H1 (cell line): Measurements from ENCODE around the gene KCTD4. TPM values are rescaled to one million over a fixed set of nuclear protein-coding genes. Genes with fewer than 3 reads are reported as not detected.

Experiments used
- CTCF ChIA-PET: fragments of 300-600 bp; sonication (Branson Sonifier 250); formaldehyde crosslinking; loops from one replicate; lab custom pipeline; 2021; ENCODE audit not compliant: partially characterized antibody; lab: Charles Lee
- POLR2A ChIA-PET: fragments of 300-600 bp; sonication (Branson Sonifier 250); formaldehyde crosslinking; loops from one replicate; lab custom pipeline; 2021; ENCODE audit warnings: inconsistent platforms; ENCODE audit not compliant: partially characterized antibody; lab: Charles Lee
- DNase-seq, 2 experiments: peaks; one replicate each; pipeline versions ENCODE4 v3.0.0 to v3.0.0-alpha.2; 2010 to 2022; ENCODE audit warnings: low spot score in 2 of 2, low read depth in 1 of 2, mixed read lengths in 1 of 2
- FAIRE-seq: peaks from 2 replicates; lab custom pipeline; 2011; peaks lifted over from hg19 to GRCh38; lab: Jason Lieb, UNC
- H2AFZ ChIP-seq: 2 replicates; pipeline ENCODE4 v1.8.1; 2012; ENCODE audit warnings: low read length, inconsistent platforms
- H2AK5ac ChIP-seq: 2 replicates; pipeline ENCODE4 v1.6.1; 2013; ENCODE audit warnings: low read depth, low read length
- H2BK120ac ChIP-seq: replicated peaks from 2 replicates; pipeline ENCODE3; 2013; ENCODE audit warnings: low read depth, low read length, inconsistent platforms
- H2BK12ac ChIP-seq: 2 replicates; pipeline ENCODE4 v1.6.1; 2013; ENCODE audit warnings: low read depth, low read length
- H2BK15ac ChIP-seq: 2 replicates; pipeline ENCODE4 v1.6.1; 2013; ENCODE audit warnings: low read length
- H2BK20ac ChIP-seq: 2 replicates; pipeline ENCODE4 v1.6.1; 2013; ENCODE audit warnings: low read length
- H2BK5ac ChIP-seq: 2 replicates; pipeline ENCODE4 v1.6.1; 2013; ENCODE audit warnings: low read depth, low read length
- H3K14ac ChIP-seq: 2 replicates; pipeline ENCODE4 v1.6.1; 2013; ENCODE audit warnings: inconsistent platforms; ENCODE audit not compliant: insufficient read length
- H3K18ac ChIP-seq: 2 replicates; pipeline ENCODE4 v1.6.1; 2013; ENCODE audit warnings: low read length; ENCODE audit errors: extremely low read depth
- H3K23ac ChIP-seq: 2 replicates; pipeline ENCODE4 v1.6.1; 2013; ENCODE audit warnings: inconsistent platforms; ENCODE audit not compliant: insufficient read length
- H3K23me2 ChIP-seq: 2 replicates; pipeline ENCODE4 v1.6.1; 2013; ENCODE audit warnings: low read depth, low read length
- H3K27ac ChIP-seq: 2 replicates; pipeline ENCODE4 v1.6.1; 2011; ENCODE audit warnings: low read depth, low read length, inconsistent platforms
- H3K27me3 ChIP-seq, 4 experiments: replicated peaks in 1 of 4; 1 replicate in 1 of 4; 2 replicates in 3 of 4; pipeline versions ENCODE4 v1.6.1 to v1.8.1; 2011 to 2013; ENCODE audit warnings: low read length in 3 of 4, mild to moderate bottlenecking in 3 of 4, inconsistent platforms in 2 of 4, mixed read lengths in 2 of 4, moderate library complexity in 1 of 4; ENCODE audit not compliant: control insufficient read depth in 3 of 4, insufficient read depth in 3 of 4; ENCODE audit errors: extremely low read depth in 1 of 4
- H3K36me3 ChIP-seq, 4 experiments: 2 replicates each; pipeline versions ENCODE4 v1.6.1 to v1.8.1; 2011 to 2013; ENCODE audit warnings: mild to moderate bottlenecking in 4 of 4, low read length in 3 of 4, moderate library complexity in 2 of 4, control low read depth in 1 of 4, inconsistent platforms in 1 of 4; ENCODE audit not compliant: insufficient read depth in 4 of 4, control insufficient read depth in 2 of 4
- H3K4ac ChIP-seq: replicated peaks from 2 replicates; pipeline ENCODE3; 2013; ENCODE audit warnings: low read length, low read depth, mixed read lengths, inconsistent platforms; ENCODE audit not compliant: insufficient read length
- H3K4me1 ChIP-seq, 4 experiments: replicated peaks in 1 of 4; 1 replicate in 1 of 4; 2 replicates in 3 of 4; pipeline versions ENCODE4 v1.6.1 to v1.8.1; 2011 to 2013; ENCODE audit warnings: low read length in 3 of 4, inconsistent platforms in 2 of 4, mixed read lengths in 1 of 4; ENCODE audit not compliant: insufficient read depth in 4 of 4, control insufficient read depth in 3 of 4
- H3K4me2 ChIP-seq, 2 experiments: 2 replicates each; pipeline versions ENCODE4 v1.6.1 to v1.8.1; 2011 to 2013; ENCODE audit warnings: low read depth in 2 of 2, low read length in 2 of 2, control low read depth in 1 of 2, inconsistent platforms in 1 of 2, mild to moderate bottlenecking in 1 of 2; ENCODE audit not compliant: insufficient read depth in 1 of 2
- H3K4me3 ChIP-seq, 4 experiments: fragments of 200-600, 300-600 bp in 1 of 4; sonication (generic), shearing (Covaris generic), sonication (Bioruptor Twin) in 1 of 4; 2 replicates each; pipeline versions ENCODE4 v1.5.1 to v1.8.1; 2011 to 2016; ENCODE audit warnings: low read length in 4 of 4, low read depth in 3 of 4, control low read depth in 2 of 4, inconsistent platforms in 2 of 4, mild to moderate bottlenecking in 2 of 4, mixed read lengths in 1 of 4, moderate library complexity in 1 of 4; ENCODE audit not compliant: insufficient read depth in 2 of 4; ENCODE audit errors: extremely low read depth in 1 of 4
- H3K56ac ChIP-seq: replicated peaks from 2 replicates; pipeline ENCODE3; 2013; ENCODE audit warnings: low read depth, mild to moderate bottlenecking, mixed read lengths, low read length, inconsistent platforms; ENCODE audit not compliant: insufficient read length
- H3K79me1 ChIP-seq: 2 replicates; pipeline ENCODE4 v1.6.1; 2013; ENCODE audit warnings: low read depth, low read length, control low read depth
- H3K79me2 ChIP-seq, 2 experiments: 2 replicates each; pipeline versions ENCODE4 v1.6.1 to v1.8.1; 2012 to 2013; ENCODE audit warnings: low read length in 2 of 2, mild to moderate bottlenecking in 2 of 2, inconsistent platforms in 1 of 2; ENCODE audit not compliant: insufficient read depth in 2 of 2, control insufficient read depth in 1 of 2
- H3K9ac ChIP-seq, 4 experiments: replicated peaks in 1 of 4; 1 replicate in 1 of 4; 2 replicates in 3 of 4; pipeline versions ENCODE4 v1.6.1 to v1.8.1; 2011 to 2013; ENCODE audit warnings: low read depth in 3 of 4, low read length in 3 of 4, control low read depth in 2 of 4, mild to moderate bottlenecking in 2 of 4, moderate library complexity in 2 of 4, inconsistent platforms in 1 of 4; ENCODE audit errors: extremely low read depth in 1 of 4
- H3K9me3 ChIP-seq, 2 experiments: 2 replicates each; pipeline versions ENCODE4 v1.6.1 to v1.8.1; 2012 to 2013; ENCODE audit warnings: mild to moderate bottlenecking in 2 of 2, moderate library complexity in 2 of 2, control low read depth in 1 of 2, inconsistent platforms in 1 of 2, low read depth in 1 of 2, low read length in 1 of 2, mixed read lengths in 1 of 2; ENCODE audit not compliant: insufficient read depth in 2 of 2
- H4K20me1 ChIP-seq, 2 experiments: replicated peaks in 1 of 2; 2 replicates each; pipeline versions ENCODE3 to v1.8.1; 2011 to 2013; ENCODE audit warnings: inconsistent platforms in 2 of 2, low read length in 2 of 2, mild to moderate bottlenecking in 1 of 2; ENCODE audit not compliant: insufficient read depth in 2 of 2, control insufficient read depth in 1 of 2
- H4K5ac ChIP-seq: 2 replicates; pipeline ENCODE4 v1.6.1; 2013; ENCODE audit warnings: low read length, low read depth, mixed read lengths, inconsistent platforms; ENCODE audit not compliant: insufficient read length
- H4K8ac ChIP-seq: 2 replicates; pipeline ENCODE4 v1.8.0; 2013; ENCODE audit warnings: mild to moderate bottlenecking, moderate library complexity, low read length, inconsistent platforms; ENCODE audit not compliant: insufficient read depth; ENCODE audit errors: extremely low read depth
- H4K91ac ChIP-seq: replicated peaks from 2 replicates; pipeline ENCODE3; 2013; ENCODE audit warnings: low read length, mixed read lengths, inconsistent platforms; ENCODE audit not compliant: insufficient read length
- POLR2AphosphoS5 ChIP-seq: IDR thresholded peaks from 2 replicates; pipeline ENCODE4 v1.6.1; 2011; ENCODE audit warnings: low read depth, low read length
- polyA plus RNA-seq, 7 experiments: library from polyadenylated mRNA; depleted of rRNA in 3 of 7; stranded (reverse) in 5 of 7; unstranded in 2 of 7; fragments of >200 nt in 5 of 7; fragments of 200-250 nt in 2 of 7; gene quantifications; 1 replicate in 5 of 7; 2 replicates in 1 of 7; 4 replicates in 1 of 7; pipeline versions ENCODE4 v1.2.1 to v1.2.3, GENCODE V29; 2011 to 2013; ENCODE audit warnings: missing spikeins in 2 of 7, mixed read lengths in 2 of 7
- total RNA-seq: library from RNA; stranded (reverse); fragmentation: NEBNext Ultra II Directional; extraction: Animal tissue kit (Norgen Biotek cat#: 25700); gene quantifications from 2 replicates; pipeline ENCODE4 v1.2.1, GENCODE V29; 2021

Gene KCTD4
- total and polyA plus RNA-seq, 2 of the 8 experiments (the other 6 are each of a cell fraction or from before 2014, with no cell fraction given), result not detected

- Histone ChIP-seq H3K27ac (no peak overlapping the region), H3K9ac (no peak overlapping the region), H3K4ac (no peak overlapping the region), H3K56ac (no peak overlapping the region), H2BK5ac (no peak overlapping the region), H3K27me3 (no peaks in the 10 kb centered on the region), H3K4me2 (no peak overlapping the region), H3K4me1 (no peaks in the 10 kb centered on the region; a peak in 2 of 7 replicates), H3K79me1 (peaks cover 5% of the 10 kb centered on the region; the same call in 1 of the 2 replicates), H4K5ac (no peak overlapping the region), H3K23ac (no peak overlapping the region), H2BK20ac (no peak overlapping the region), H2BK15ac (no peak overlapping the region), H3K4me3 (no peak overlapping the region), H2BK120ac (no peak overlapping the region), H2BK12ac (no peak overlapping the region), H3K14ac (no peak overlapping the region), H3K23me2 (no peaks in the 10 kb centered on the region), H3K36me3 (peaks cover 0 to 4% (median 0%) of the 10 kb centered on the region in 4 experiments; a peak in 1 of 8 replicates), H4K20me1 (no peaks in the 10 kb centered on the region), H3K18ac (no peak overlapping the region), H4K8ac (no peak overlapping the region), H3K9me3 (no peaks in the 10 kb centered on the region), H4K91ac (no peak overlapping the region), H2AFZ (no peak overlapping the region), H3K79me2 (peaks cover 0 to 17% of the 10 kb centered on the region in 2 experiments; a peak in 1 of 4 replicates), H2AK5ac (no peak overlapping the region)
- no peak for TF ChIP-seq POLR2AphosphoS5
- FAIRE-seq (no peak), DNase-seq (no peak)
- ChIA-PET POLR2A (interaction anchor here (1.2 kb wide), 1 partner anchor 161 kb away, joined by 3 read pairs; no protein-coding TSS in a partner anchor), CTCF (interaction anchor here (0.7 kb wide), 1 partner anchor 26 kb away, joined by 3 read pairs; no protein-coding TSS in a partner anchor)
These were observed 21.4 kb downstream of the KCTD4 start for GRCh38 chr13:45179428-45179827.
